ENCODE data around the gene STARD5.

DNA sequence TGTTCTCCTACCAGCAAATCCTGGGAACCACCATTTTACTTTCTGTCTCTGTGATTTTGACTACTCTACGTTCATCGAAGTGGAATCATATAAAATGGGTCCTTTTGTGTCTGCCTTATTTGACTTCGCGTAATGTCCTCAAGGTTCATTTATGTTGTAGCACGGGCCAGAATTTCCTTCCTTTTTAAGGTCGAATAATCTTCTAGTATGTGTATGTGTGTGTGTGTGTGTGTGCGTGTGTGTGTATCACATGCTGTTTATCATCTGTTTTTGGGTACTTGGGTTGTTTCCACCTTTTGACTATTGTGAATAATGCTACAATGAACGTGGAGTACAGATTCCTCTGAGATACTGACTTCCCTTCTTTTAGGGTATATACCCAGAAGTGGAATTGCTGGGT, 35.3 kb downstream of the STARD5 start:
- TF ChIP-seq, protein P1, sequence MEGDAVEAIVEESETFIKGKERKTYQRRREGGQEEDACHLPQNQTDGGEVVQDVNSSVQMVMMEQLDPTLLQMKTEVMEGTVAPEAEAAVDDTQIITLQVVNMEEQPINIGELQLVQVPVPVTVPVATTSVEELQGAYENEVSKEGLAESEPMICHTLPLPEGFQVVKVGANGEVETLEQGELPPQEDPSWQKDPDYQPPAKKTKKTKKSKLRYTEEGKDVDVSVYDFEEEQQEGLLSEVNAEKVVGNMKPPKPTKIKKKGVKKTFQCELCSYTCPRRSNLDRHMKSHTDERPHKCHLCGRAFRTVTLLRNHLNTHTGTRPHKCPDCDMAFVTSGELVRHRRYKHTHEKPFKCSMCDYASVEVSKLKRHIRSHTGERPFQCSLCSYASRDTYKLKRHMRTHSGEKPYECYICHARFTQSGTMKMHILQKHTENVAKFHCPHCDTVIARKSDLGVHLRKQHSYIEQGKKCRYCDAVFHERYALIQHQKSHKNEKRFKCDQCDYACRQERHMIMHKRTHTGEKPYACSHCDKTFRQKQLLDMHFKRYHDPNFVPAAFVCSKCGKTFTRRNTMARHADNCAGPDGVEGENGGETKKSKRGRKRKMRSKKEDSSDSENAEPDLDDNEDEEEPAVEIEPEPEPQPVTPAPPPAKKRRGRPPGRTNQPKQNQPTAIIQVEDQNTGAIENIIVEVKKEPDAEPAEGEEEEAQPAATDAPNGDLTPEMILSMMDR (IDR thresholded peaks at IDR 0.05): no peak
- TF ChIP-seq POLR2A (IDR thresholded peaks at IDR 0.05): no peak
